RWPE1 (cell line): ENCODE results near the gene TCP10L.

ENCODE experiments used
- CTCF ChIA-PET: fragments of 350-600 bp; sonication (Branson Sonifier 250); formaldehyde crosslinking; extraction: SDS; loops from one replicate; lab custom pipeline; 2021; lab: Yijun Ruan, JAX
- POLR2A ChIA-PET: fragments of 400-600 bp; formaldehyde crosslinking; extraction: SDS; loops from one replicate; lab custom pipeline; 2020; ENCODE audit warnings: antibody characterized with exemption; ENCODE audit not compliant: low non-redundant PET; lab: Yijun Ruan, JAX
- DNase-seq: peaks from one replicate; pipeline ENCODE4 v3.0.0; 2012; ENCODE audit warnings: low spot score
- H3K27ac ChIP-seq: fragments of 450-650 bp; 2 replicates; pipeline ENCODE4 v1.5.1; 2017
- CTCF ChIP-seq: fragments of 450-650 bp; conservative IDR thresholded peaks from 2 replicates; pipeline ENCODE4 v1.5.1; 2017; ENCODE audit warnings: low read depth, mild to moderate bottlenecking

The TCP10L gene

GRCh38 chr21:32599526-32599925 is 14.2 kb upstream of the TCP10L start:
- no peak for DNase-seq
- no peak for TF ChIP-seq CTCF
- ChIA-PET POLR2A (no interaction called here), CTCF (no interaction called here)
- H3K27ac ChIP-seq: peak overlapping the region; percentile 37; the same call in 1 of the 2 replicates

DNA sequence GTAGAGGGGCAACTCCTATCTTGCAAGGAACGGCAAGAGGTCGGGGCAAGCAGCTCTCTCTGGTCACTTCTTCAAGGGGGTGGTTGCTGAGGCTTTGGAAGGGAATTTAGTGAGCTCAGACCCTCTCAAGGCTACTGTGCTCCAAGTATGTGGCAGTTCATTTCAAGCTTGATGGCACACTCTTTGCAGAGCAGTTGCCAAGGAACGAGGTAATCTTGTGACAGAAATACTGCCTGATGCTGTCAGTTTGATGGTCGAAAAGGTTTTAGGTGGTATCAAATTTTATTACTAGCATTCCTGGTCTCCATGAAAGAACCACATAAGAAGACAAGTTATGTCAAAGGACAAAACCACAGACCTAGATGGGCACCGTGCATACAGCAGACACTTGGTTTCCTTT is 13.8 kb upstream of the TCP10L start:
- no peak for TF ChIP-seq CTCF
- DNase-seq: no peak
- CTCF ChIA-PET: no interaction called here
- H3K27ac ChIP-seq: no peak overlapping the region
- POLR2A ChIA-PET: no interaction called here

GRCh38 chr21:32597205-32597604 is 11.9 kb upstream of the TCP10L start:
- CTCF ChIA-PET: interaction anchor here (0.6 kb wide), 3 partner anchors 100 to 1031 kb away, joined by 3 to 8 read pairs (median 3); no protein-coding TSS in a partner anchor
- H3K27ac ChIP-seq: peak overlapping the region; percentile 63
- POLR2A ChIA-PET: no interaction called here

GRCh38 chr21:32595431-32595830 is 10.1 kb upstream of the TCP10L start:
- ChIA-PET CTCF (interaction anchor here (1.0 kb wide), 1 partner anchor 10 kb away, joined by 3 read pairs; the partner anchor contains the start of gene TCP10L), POLR2A (no interaction called here)
- no peak for TF ChIP-seq CTCF
- no peak for DNase-seq
- no peak overlapping the region for H3K27ac ChIP-seq

More at GRCh38 chr21:32597205-32597604, 11.9 kb upstream of the TCP10L start:
- no peak for TF ChIP-seq CTCF
- peak; percentile 69 for DNase-seq

DNA sequence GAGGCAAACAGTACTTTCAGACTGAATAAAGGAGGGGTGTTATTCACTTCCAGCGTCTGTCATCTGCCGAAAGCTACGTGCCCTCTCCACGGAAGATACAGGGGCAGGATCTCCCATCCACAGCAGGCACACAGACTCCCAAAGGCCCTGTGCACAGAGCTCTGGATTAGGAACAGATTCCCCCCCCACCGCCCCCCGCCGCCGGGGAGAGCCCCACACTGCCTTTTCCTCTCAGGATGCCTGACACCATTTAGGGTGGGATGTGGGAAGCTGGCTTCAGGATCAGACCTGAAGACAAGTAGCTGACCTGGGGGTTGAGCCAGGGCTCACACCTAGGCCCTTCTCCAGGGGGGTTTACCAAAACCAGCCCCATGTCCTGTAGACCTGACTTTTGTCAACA is 8.4 kb upstream of the TCP10L start:
- ChIA-PET CTCF (no interaction called here), POLR2A (no interaction called here)
- no peak for DNase-seq
- no peak overlapping the region for H3K27ac ChIP-seq
- TF ChIP-seq CTCF: no peak

- DNase-seq: no peak
- POLR2A ChIA-PET: no interaction called here
- CTCF ChIA-PET: interaction anchor here (0.6 kb wide), 1 partner anchor 129 kb away, joined by 7 read pairs; no protein-coding TSS in a partner anchor
- no peak overlapping the region for H3K27ac ChIP-seq
- no peak for TF ChIP-seq CTCF
These were observed 7.7 kb upstream of the TCP10L start for GRCh38 chr21:32592929-32593502.
